KMS-11 (cell line): ENCODE results near the gene CEACAM1.
"Not testable (repeated sequence)": the region's sequence is repeated elsewhere in the genome, so short reads cannot be mapped to it uniquely, and the experiment has no call there.

Experiments used
- H2AFZ ChIP-seq: fragments of 200-600 bp; sonication (generic); 2 replicates; pipeline ENCODE4 v1.6.1; 2016; ENCODE audit warnings: antibody characterized with exemption, mixed run types, low read depth
- H3K27ac ChIP-seq: fragments of 200-600 bp; sonication (generic); 2 replicates; pipeline ENCODE4 v1.6.1; 2016; ENCODE audit warnings: mild to moderate bottlenecking, mixed run types
- H3K27me3 ChIP-seq: fragments of 200-600 bp; sonication (generic); 2 replicates; pipeline ENCODE4 v1.6.1; 2017; ENCODE audit warnings: mild to moderate bottlenecking, low read depth, mixed run types, moderate library complexity; ENCODE audit not compliant: insufficient read depth
- H3K36me3 ChIP-seq: fragments of 200-600 bp; sonication (generic); 2 replicates; pipeline ENCODE4 v1.6.1; 2017; ENCODE audit warnings: mild to moderate bottlenecking, mixed run types; ENCODE audit not compliant: insufficient read depth
- H3K4me1 ChIP-seq: fragments of 200-600 bp; sonication (generic); 2 replicates; pipeline ENCODE4 v1.6.1; 2016; ENCODE audit warnings: mild to moderate bottlenecking, low read depth, mixed run types; ENCODE audit not compliant: poor library complexity, severe bottlenecking
- H3K4me2 ChIP-seq: fragments of 200-600 bp; sonication (generic); 2 replicates; pipeline ENCODE4 v1.7.0; 2016; ENCODE audit warnings: mild to moderate bottlenecking, mixed run types
- H3K4me3 ChIP-seq: fragments of 200-600 bp; sonication (generic); IDR thresholded peaks from 2 replicates; pipeline ENCODE4 v1.6.1; 2017; ENCODE audit warnings: low read depth, low read length, mixed read lengths; ENCODE audit not compliant: insufficient read depth
- H3K79me2 ChIP-seq: fragments of 200-600 bp; sonication (generic); 2 replicates; pipeline ENCODE4 v1.6.1; 2016; ENCODE audit warnings: low read depth, mixed run types; ENCODE audit not compliant: insufficient read depth
- H3K9ac ChIP-seq: fragments of 200-600 bp; sonication (generic); 2 replicates; pipeline ENCODE4 v1.6.1; 2016; ENCODE audit warnings: mild to moderate bottlenecking, mixed run types
- H4K20me1 ChIP-seq: fragments of 200-600 bp; sonication (generic); 2 replicates; pipeline ENCODE4 v1.6.1; 2016; ENCODE audit warnings: mild to moderate bottlenecking, mixed run types; ENCODE audit not compliant: insufficient read depth
- TF ChIP-seq, protein P1 (sequence below): fragments of 200-600 bp; sonication (generic); conservative IDR thresholded peaks from 2 replicates; pipeline ENCODE4 v1.6.1; 2017; ENCODE audit warnings: low read depth, mild to moderate bottlenecking, antibody characterized with exemption, low read length, moderate library complexity, mixed read lengths

CEACAM1 gene

DNA sequence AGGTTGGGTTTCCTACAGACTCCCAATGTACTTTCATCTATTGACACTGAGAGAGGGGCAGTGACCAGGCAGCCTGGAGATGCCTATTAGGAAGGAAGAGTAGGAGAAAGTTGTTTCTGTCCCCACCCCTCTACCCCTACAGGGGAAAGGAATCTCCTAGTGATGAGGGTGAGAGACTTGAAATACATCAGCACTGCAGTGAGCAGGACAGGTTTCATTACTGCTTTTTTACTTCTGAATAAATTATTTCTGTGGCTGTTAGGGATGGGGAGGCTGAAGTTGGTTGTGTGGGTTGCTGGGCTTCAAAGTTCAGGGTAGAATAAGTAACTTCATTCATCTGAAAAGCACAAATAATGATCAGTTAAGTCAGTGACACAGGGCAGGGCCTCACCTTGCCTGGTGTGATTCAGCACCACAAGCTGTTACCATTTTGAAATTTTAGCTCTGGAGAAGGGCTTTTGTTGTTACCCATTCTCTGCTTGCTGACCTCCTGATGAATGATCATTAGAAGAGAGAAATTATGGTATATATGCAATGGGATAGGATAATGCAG lies 19.3 kb downstream of the CEACAM1 start:
- TF ChIP-seq, protein P1, sequence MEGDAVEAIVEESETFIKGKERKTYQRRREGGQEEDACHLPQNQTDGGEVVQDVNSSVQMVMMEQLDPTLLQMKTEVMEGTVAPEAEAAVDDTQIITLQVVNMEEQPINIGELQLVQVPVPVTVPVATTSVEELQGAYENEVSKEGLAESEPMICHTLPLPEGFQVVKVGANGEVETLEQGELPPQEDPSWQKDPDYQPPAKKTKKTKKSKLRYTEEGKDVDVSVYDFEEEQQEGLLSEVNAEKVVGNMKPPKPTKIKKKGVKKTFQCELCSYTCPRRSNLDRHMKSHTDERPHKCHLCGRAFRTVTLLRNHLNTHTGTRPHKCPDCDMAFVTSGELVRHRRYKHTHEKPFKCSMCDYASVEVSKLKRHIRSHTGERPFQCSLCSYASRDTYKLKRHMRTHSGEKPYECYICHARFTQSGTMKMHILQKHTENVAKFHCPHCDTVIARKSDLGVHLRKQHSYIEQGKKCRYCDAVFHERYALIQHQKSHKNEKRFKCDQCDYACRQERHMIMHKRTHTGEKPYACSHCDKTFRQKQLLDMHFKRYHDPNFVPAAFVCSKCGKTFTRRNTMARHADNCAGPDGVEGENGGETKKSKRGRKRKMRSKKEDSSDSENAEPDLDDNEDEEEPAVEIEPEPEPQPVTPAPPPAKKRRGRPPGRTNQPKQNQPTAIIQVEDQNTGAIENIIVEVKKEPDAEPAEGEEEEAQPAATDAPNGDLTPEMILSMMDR = no peak
- H3K4me1 ChIP-seq = peaks cover 18% of the 10 kb centered on the region
- no peaks in the 10 kb centered on the region for H3K27me3 ChIP-seq
- no peak overlapping the region for H2AFZ ChIP-seq
- H3K9ac ChIP-seq = no peak overlapping the region
- H4K20me1 ChIP-seq = no peaks in the 10 kb centered on the region
- H3K4me2 ChIP-seq = no peak overlapping the region
- no peak overlapping the region for H3K27ac ChIP-seq
- H3K36me3 ChIP-seq = no peaks in the 10 kb centered on the region
- H3K79me2 ChIP-seq = no peaks in the 10 kb centered on the region
- H3K4me3 ChIP-seq = no peak overlapping the region

DNA sequence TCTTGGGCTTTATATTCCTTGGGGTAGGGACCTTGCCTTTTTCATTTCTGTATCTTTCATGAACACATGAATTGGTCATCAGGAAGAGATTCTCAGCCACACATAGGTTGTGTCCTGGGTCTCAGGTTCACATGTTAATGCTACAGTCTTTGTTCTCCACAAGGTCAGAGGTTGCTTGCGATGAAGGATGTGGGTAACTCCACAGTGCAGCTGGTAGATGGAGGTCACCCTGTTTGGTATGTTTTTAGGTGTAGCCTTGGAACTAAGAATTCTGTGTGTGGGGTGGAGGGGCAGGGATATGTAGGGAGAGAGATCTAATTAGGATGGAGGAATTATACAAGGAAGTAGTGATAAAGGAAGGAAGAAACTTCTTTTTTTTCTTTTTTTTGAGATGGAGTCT lies 23.2 kb downstream of the CEACAM1 start:
- Histone ChIP-seq H3K79me2 (no peaks in the 10 kb centered on the region), H3K4me3 (no peak overlapping the region), H3K36me3 (no peaks in the 10 kb centered on the region), H3K27me3 (no peaks in the 10 kb centered on the region), H3K4me2 (no peak overlapping the region), H3K27ac (no peak overlapping the region), H3K9ac (no peak overlapping the region), H3K4me1 (no peaks in the 10 kb centered on the region), H4K20me1 (no peaks in the 10 kb centered on the region), H2AFZ (no peak overlapping the region)
- TF ChIP-seq, protein P1 = no peak

DNA sequence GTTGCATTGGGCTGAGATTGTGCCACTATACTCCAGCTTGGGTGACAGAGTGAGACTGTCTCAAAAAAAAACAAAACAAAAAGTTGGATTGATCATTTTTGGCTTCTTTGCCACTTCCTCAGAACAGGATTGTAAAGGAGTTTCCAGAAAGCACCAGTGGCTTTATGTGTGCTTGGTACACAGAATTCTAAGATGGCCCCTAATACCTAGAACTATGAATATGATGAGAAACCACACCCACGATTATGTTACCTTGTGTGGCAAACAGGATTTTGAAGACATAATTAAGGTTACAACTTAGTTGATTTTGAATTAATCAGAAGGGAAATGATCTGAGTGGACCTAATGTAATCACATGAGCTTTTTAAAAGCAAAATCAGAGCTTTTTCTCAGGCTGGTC lies 26.5 kb downstream of the CEACAM1 start:
- TF ChIP-seq, protein P1 = no peak
- Histone ChIP-seq H3K36me3 (no peaks in the 10 kb centered on the region), H3K9ac (no peak overlapping the region), H3K4me3 (no peak overlapping the region), H3K79me2 (no peaks in the 10 kb centered on the region), H4K20me1 (no peaks in the 10 kb centered on the region), H3K27me3 (no peaks in the 10 kb centered on the region), H3K4me2 (no peak overlapping the region), H2AFZ (no peak overlapping the region), H3K27ac (no peak overlapping the region), H3K4me1 (peaks cover 13% of the 10 kb centered on the region)

DNA sequence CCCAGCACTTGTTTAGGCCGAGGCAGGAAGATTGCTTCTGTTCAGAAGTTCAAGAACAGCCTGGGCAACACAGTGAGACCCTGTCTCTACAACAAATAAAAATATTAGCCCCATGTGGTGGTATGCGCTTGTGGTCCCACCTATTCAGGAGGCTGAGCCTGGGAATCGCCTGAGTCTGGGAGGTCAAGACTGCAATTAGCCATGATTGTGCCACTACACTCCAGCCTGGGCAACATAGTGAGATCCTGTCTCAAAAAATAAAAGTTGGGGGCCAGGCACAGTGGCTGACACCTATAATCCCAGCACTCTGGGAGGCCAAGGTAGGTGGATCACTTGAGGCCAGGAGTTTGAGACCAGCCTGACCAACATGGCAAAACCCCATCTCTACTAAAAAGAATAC lies 27.0 kb downstream of the CEACAM1 start:
- not testable (repeated sequence) for H3K79me2 ChIP-seq

DNA sequence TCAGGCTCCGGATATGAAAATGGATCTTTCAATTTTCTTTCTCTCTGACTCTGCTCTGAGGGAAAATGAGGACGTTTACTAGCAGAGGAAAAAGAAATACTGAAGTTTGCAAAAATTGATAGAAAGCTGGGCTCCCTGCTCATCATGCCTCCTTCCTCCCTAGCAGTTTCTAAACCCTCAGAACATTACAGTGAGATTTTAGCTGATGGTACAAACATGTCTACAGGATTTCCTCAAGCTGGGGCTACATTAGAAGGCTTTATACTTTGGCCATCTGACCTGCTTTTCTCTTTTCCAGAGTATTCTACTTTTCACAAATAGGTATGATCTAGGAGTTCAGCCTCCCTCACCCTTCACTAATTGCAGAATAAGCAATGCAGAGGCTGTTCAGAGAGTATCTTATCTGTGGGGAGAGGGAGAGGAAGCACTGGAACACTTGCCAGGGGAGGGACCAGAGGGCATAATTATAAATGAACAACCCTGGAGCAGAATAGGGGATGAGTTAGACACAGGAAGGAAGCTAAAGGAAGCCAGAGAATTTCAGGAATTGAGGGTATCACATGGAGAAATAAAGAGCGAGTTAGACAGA lies 30.0 kb downstream of the CEACAM1 start:
- Histone ChIP-seq H3K4me1 (peaks cover 13% of the 10 kb centered on the region), H2AFZ (no peak overlapping the region), H3K36me3 (no peaks in the 10 kb centered on the region), H3K4me2 (no peak overlapping the region), H3K79me2 (no peaks in the 10 kb centered on the region), H4K20me1 (no peaks in the 10 kb centered on the region), H3K9ac (no peak overlapping the region), H3K4me3 (no peak overlapping the region), H3K27ac (no peak overlapping the region), H3K27me3 (no peaks in the 10 kb centered on the region)
- TF ChIP-seq, protein P1 = no peak

More for the DNA sequence above, 27.0 kb downstream of the CEACAM1 start:
- H3K4me2 ChIP-seq, H3K4me3 ChIP-seq, H3K9ac ChIP-seq, H3K27ac ChIP-seq, H2AFZ ChIP-seq, H3K36me3 ChIP-seq, H4K20me1 ChIP-seq, H3K27me3 ChIP-seq: not testable (repeated sequence)
- H3K4me1 ChIP-seq = peaks cover 13% of the 10 kb centered on the region
